ENCODE results near the gene ABCA4.

- no peak for TF ChIP-seq CTCF (IDR thresholded peaks at IDR 0.05)
- no peak for TF ChIP-seq POLR2A (IDR thresholded peaks at IDR 0.05)
Observed at GRCh38 chr1:94093396-94093795, 27.6 kb downstream of the ABCA4 start.
